ENCODE measurements around the gene IDH3A. TPM values are rescaled to one million over a fixed set of nuclear protein-coding genes. Genes with fewer than 3 reads are reported as not detected.

The IDH3A gene
- total RNA-seq, 1 donor from 2014 or later, result 40.2 TPM

- H3K27me3 Mint-ChIP-seq (ENCODE audit: unreplicated experiment), result peaks cover 3% of the 10 kb centered on the region
- DNase-seq, result no peak
- no peak for TF ChIP-seq CTCF (IDR thresholded peaks at IDR 0.05; ENCODE audit: partially characterized antibody, unreplicated experiment)
- H3K4me3 Mint-ChIP-seq (ENCODE audit: unreplicated experiment), result no peak overlapping the region
- H3K36me3 Mint-ChIP-seq (ENCODE audit: unreplicated experiment), result no peaks in the 10 kb centered on the region
- no peak overlapping the region for H3K27ac Mint-ChIP-seq (ENCODE audit: unreplicated experiment)
- H3K9me3 Mint-ChIP-seq (ENCODE audit: unreplicated experiment), result no peaks in the 10 kb centered on the region
- H3K4me1 Mint-ChIP-seq (ENCODE audit: low read depth, unreplicated experiment), result no peaks in the 10 kb centered on the region
Observed at GRCh38 chr15:78154955-78155354, 5.8 kb downstream of the IDH3A start.

- no peak for DNase-seq
- TF ChIP-seq CTCF (IDR thresholded peaks at IDR 0.05; ENCODE audit: partially characterized antibody, unreplicated experiment), result no peak
- Mint-ChIP-seq H3K4me3 (ENCODE audit: unreplicated experiment) (no peak overlapping the region), H3K4me1 (ENCODE audit: low read depth, unreplicated experiment) (no peaks in the 10 kb centered on the region), H3K36me3 (ENCODE audit: unreplicated experiment) (no peaks in the 10 kb centered on the region), H3K27ac (ENCODE audit: unreplicated experiment) (no peak overlapping the region), H3K27me3 (ENCODE audit: unreplicated experiment) (peaks cover 3% of the 10 kb centered on the region), H3K9me3 (ENCODE audit: unreplicated experiment) (no peaks in the 10 kb centered on the region)
Observed at GRCh38 chr15:78155355-78155939, 6.3 kb downstream of the IDH3A start.

DNA sequence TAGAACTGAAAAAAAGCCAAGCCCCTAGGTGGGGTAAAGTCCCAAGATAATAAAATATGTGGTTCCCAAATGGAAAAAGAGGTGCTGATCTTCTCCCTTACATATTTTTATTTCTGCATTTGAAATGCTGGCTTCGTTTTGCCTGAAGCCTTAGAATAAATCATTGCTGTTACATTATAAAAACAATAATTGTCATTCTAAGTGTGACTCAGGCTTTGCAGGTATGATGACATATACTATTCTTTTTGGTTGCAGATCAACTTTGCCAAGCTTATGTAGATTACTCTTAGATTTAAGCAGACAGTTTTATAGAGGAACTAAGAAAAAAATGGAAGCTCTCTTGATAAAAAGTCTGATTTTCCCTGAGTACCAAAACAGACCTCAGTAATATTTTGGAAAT is 7.5 kb downstream of the IDH3A start:
- DNase-seq, result no peak
- Mint-ChIP-seq H3K36me3 (ENCODE audit: unreplicated experiment) (no peaks in the 10 kb centered on the region), H3K4me1 (ENCODE audit: low read depth, unreplicated experiment) (no peaks in the 10 kb centered on the region), H3K9me3 (ENCODE audit: unreplicated experiment) (no peaks in the 10 kb centered on the region), H3K4me3 (ENCODE audit: unreplicated experiment) (no peak overlapping the region), H3K27ac (ENCODE audit: unreplicated experiment) (no peak overlapping the region), H3K27me3 (ENCODE audit: unreplicated experiment) (no peaks in the 10 kb centered on the region)
- no peak for TF ChIP-seq CTCF (IDR thresholded peaks at IDR 0.05; ENCODE audit: partially characterized antibody, unreplicated experiment)

- no peaks in the 10 kb centered on the region for H3K27me3 Mint-ChIP-seq (ENCODE audit: unreplicated experiment)
- H3K4me1 Mint-ChIP-seq (ENCODE audit: low read depth, unreplicated experiment), result no peaks in the 10 kb centered on the region
- H3K4me3 Mint-ChIP-seq (ENCODE audit: unreplicated experiment), result no peak overlapping the region
- TF ChIP-seq CTCF (IDR thresholded peaks at IDR 0.05; ENCODE audit: partially characterized antibody, unreplicated experiment), result no peak
- H3K9me3 Mint-ChIP-seq (ENCODE audit: unreplicated experiment), result no peaks in the 10 kb centered on the region
- H3K36me3 Mint-ChIP-seq (ENCODE audit: unreplicated experiment), result no peaks in the 10 kb centered on the region
- H3K27ac Mint-ChIP-seq (ENCODE audit: unreplicated experiment), result no peak overlapping the region
- DNase-seq, result no peak
Observed at GRCh38 chr15:78157203-78157602, 8.0 kb downstream of the IDH3A start.

GRCh38 chr15:78159395-78159794 is 10.2 kb downstream of the IDH3A start:
- Mint-ChIP-seq H3K4me1 (ENCODE audit: low read depth, unreplicated experiment) (no peaks in the 10 kb centered on the region), H3K9me3 (ENCODE audit: unreplicated experiment) (no peaks in the 10 kb centered on the region), H3K36me3 (ENCODE audit: unreplicated experiment) (no peaks in the 10 kb centered on the region), H3K27ac (ENCODE audit: unreplicated experiment) (no peak overlapping the region), H3K4me3 (ENCODE audit: unreplicated experiment) (no peak overlapping the region), H3K27me3 (ENCODE audit: unreplicated experiment) (peaks cover 2% of the 10 kb centered on the region)
- DNase-seq, result no peak
- no peak for TF ChIP-seq CTCF (IDR thresholded peaks at IDR 0.05; ENCODE audit: partially characterized antibody, unreplicated experiment)

Measured in glutamatergic neuron (in vitro differentiated cells).